Vagina (tissue), 2 donors: ENCODE data around the gene OPRM1. TPM values are rescaled to one million over a fixed set of nuclear protein-coding genes. Genes with fewer than 3 reads are reported as not detected.

Experiments
- DNase-seq, 2 donors: peaks; one replicate each; pipeline ENCODE4 v3.0.0-alpha.2; 2017; ENCODE audit errors: extremely low spot score in 2 of 2
- H3K27ac ChIP-seq: fragments of 200-600 bp; sonication (generic); one replicate; pipeline ENCODE4 v1.5.1; 2019
- H3K27me3 ChIP-seq: fragments of 200-600 bp; sonication (generic); one replicate; pipeline ENCODE4 v1.5.1; 2019
- H3K36me3 ChIP-seq, 2 donors: fragments of 200-600 bp; sonication (generic); one replicate each; pipeline ENCODE4 v1.5.1; 2017 to 2019
- H3K4me1 ChIP-seq: fragments of 200-600 bp; sonication (generic); one replicate; pipeline ENCODE4 v1.5.1; 2019
- H3K4me3 ChIP-seq, 2 donors: fragments of 200-600 bp; sonication (generic); 1 replicate in 1 of 2; 2 replicates in 1 of 2; pipeline ENCODE4 v1.5.1; 2016 to 2019
- H3K9me3 ChIP-seq: fragments of 200-600 bp; sonication (generic); one replicate; pipeline ENCODE4 v1.5.1; 2019
- CTCF ChIP-seq, 3 experiments: fragments of 450-650 bp in 2 of 3; fragments of 200-600 bp in 1 of 3; sonication (generic) in 1 of 3; IDR thresholded peaks; one replicate each; pipeline ENCODE4 v1.5.1; 2017 to 2019; ENCODE audit warnings: antibody characterized with exemption in 3 of 3, mild to moderate bottlenecking in 2 of 3, moderate library complexity in 2 of 3
- POLR2A ChIP-seq, 2 donors: fragments of 450-650 bp; IDR thresholded peaks; one replicate each; pipeline ENCODE4 v1.6.1; 2017; ENCODE audit warnings: antibody characterized with exemption in 2 of 2, mild to moderate bottlenecking in 2 of 2, moderate library complexity in 2 of 2
- POLR2AphosphoS5 ChIP-seq, 2 donors: sonication (generic); formaldehyde crosslinking; IDR thresholded peaks; one replicate each; pipeline ENCODE4 v1.9.0; 2017; ENCODE audit warnings: antibody characterized with exemption in 2 of 2, mild to moderate bottlenecking in 2 of 2, low read depth in 1 of 2; ENCODE audit not compliant: insufficient read depth in 1 of 2
- intact Hi-C: fragments of 100-400 bp; cut with DNase I; formaldehyde crosslinking; loops from one replicate; pipeline ENCODE4 v1.15.1; 2023
- total RNA-seq: library from RNA; depleted of rRNA; stranded (reverse); fragments of >200 nt; gene quantifications from one replicate; pipeline ENCODE4 v1.2.3, GENCODE V29; 2016

Gene OPRM1
- total RNA-seq, 1 donor from 2014 or later = 0.98 TPM

GRCh38 chr6:154111025-154111424 is 72.0 kb downstream of the OPRM1 start:
- intact Hi-C loops = no loop called here
- no peaks in the 10 kb centered on the region for H3K9me3 ChIP-seq
- no peak overlapping the region for H3K4me3 ChIP-seq
- no peak for DNase-seq
- H3K27ac ChIP-seq = no peak overlapping the region
- H3K36me3 ChIP-seq = no peaks in the 10 kb centered on the region
- no peak for TF ChIP-seq CTCF (IDR thresholded peaks at IDR 0.05)
- TF ChIP-seq POLR2AphosphoS5 (IDR thresholded peaks at IDR 0.05; ENCODE audit: insufficient read depth in 1 of 2, low read depth in 1 of 2) = no peak
- TF ChIP-seq POLR2A (IDR thresholded peaks at IDR 0.05) = no peak
- no peaks in the 10 kb centered on the region for H3K4me1 ChIP-seq
- H3K27me3 ChIP-seq = no peaks in the 10 kb centered on the region

GRCh38 chr6:154112181-154112809 is 73.3 kb downstream of the OPRM1 start:
- Histone ChIP-seq H3K4me3 (no peak overlapping the region), H3K27me3 (no peaks in the 10 kb centered on the region), H3K9me3 (no peaks in the 10 kb centered on the region), H3K36me3 (no peaks in the 10 kb centered on the region), H3K27ac (no peak overlapping the region), H3K4me1 (no peaks in the 10 kb centered on the region)
- DNase-seq = no peak
- TF ChIP-seq POLR2AphosphoS5 (IDR thresholded peaks at IDR 0.05; ENCODE audit: insufficient read depth in 1 of 2, low read depth in 1 of 2) (no peak), CTCF (IDR thresholded peaks at IDR 0.05) (no peak), POLR2A (IDR thresholded peaks at IDR 0.05) (no peak)
- intact Hi-C loops = no loop called here

GRCh38 chr6:154113392-154113791 is 74.4 kb downstream of the OPRM1 start:
- no peak overlapping the region for H3K27ac ChIP-seq
- H3K9me3 ChIP-seq = no peaks in the 10 kb centered on the region
- no peaks in the 10 kb centered on the region for H3K36me3 ChIP-seq
- DNase-seq = no peak
- no peaks in the 10 kb centered on the region for H3K27me3 ChIP-seq
- TF ChIP-seq POLR2AphosphoS5 (IDR thresholded peaks at IDR 0.05; ENCODE audit: insufficient read depth in 1 of 2, low read depth in 1 of 2) = no peak
- TF ChIP-seq CTCF (IDR thresholded peaks at IDR 0.05) = no peak
- no peak for TF ChIP-seq POLR2A (IDR thresholded peaks at IDR 0.05)
- no peak overlapping the region for H3K4me3 ChIP-seq
- H3K4me1 ChIP-seq = no peaks in the 10 kb centered on the region
- intact Hi-C loops = no loop called here

GRCh38 chr6:154117485-154117884 is 78.4 kb downstream of the OPRM1 start:
- Histone ChIP-seq H3K27ac (no peak overlapping the region), H3K9me3 (no peaks in the 10 kb centered on the region), H3K36me3 (no peaks in the 10 kb centered on the region), H3K4me3 (no peak overlapping the region), H3K27me3 (no peaks in the 10 kb centered on the region), H3K4me1 (no peaks in the 10 kb centered on the region)
- intact Hi-C loops = no loop called here
- no peak for DNase-seq
- TF ChIP-seq POLR2AphosphoS5 (IDR thresholded peaks at IDR 0.05; ENCODE audit: insufficient read depth in 1 of 2, low read depth in 1 of 2) = no peak
- TF ChIP-seq POLR2A (IDR thresholded peaks at IDR 0.05) = no peak
- no peak for TF ChIP-seq CTCF (IDR thresholded peaks at IDR 0.05)

GRCh38 chr6:154122195-154122925 is 83.3 kb downstream of the OPRM1 start:
- Histone ChIP-seq H3K4me3 (no peak overlapping the region), H3K27me3 (no peaks in the 10 kb centered on the region), H3K4me1 (no peaks in the 10 kb centered on the region), H3K36me3 (no peaks in the 10 kb centered on the region), H3K27ac (no peak overlapping the region), H3K9me3 (no peaks in the 10 kb centered on the region)
- no peak for DNase-seq
- TF ChIP-seq CTCF (IDR thresholded peaks at IDR 0.05) (no peak), POLR2A (IDR thresholded peaks at IDR 0.05) (no peak), POLR2AphosphoS5 (IDR thresholded peaks at IDR 0.05; ENCODE audit: insufficient read depth in 1 of 2, low read depth in 1 of 2) (no peak)
- intact Hi-C loops = no loop called here
